HEK293T (cell line): Measurements from ENCODE around the gene COL4A3.

Source experiments
- CTCF ChIA-PET: fragments of 350-600 bp; formaldehyde crosslinking; extraction: SDS; loops from one replicate; lab custom pipeline; 2021; ENCODE audit warnings: antibody characterized with exemption, inconsistent platforms; lab: Yijun Ruan, JAX
- POLR2A ChIA-PET: fragments of 350-600 bp; formaldehyde crosslinking; extraction: SDS; loops from one replicate; lab custom pipeline; 2020; ENCODE audit warnings: antibody characterized with exemption, inconsistent platforms; lab: Yijun Ruan, JAX
- DNase-seq: peaks from one replicate; pipeline ENCODE4 v3.0.0; 2012; ENCODE audit warnings: mixed read lengths; ENCODE audit errors: extremely low spot score
- ARNT ChIP-seq: fragments of 450-650 bp; IDR thresholded peaks from 2 replicates; pipeline ENCODE4 v1.6.1; 2017; ENCODE audit warnings: mild to moderate bottlenecking
- BHLHE40 ChIP-seq: fragments of 450-650 bp; IDR thresholded peaks from 2 replicates; pipeline ENCODE4 v1.6.1; 2016; ENCODE audit warnings: mild to moderate bottlenecking, moderate library complexity, borderline replicate concordance
- CTBP1 ChIP-seq: fragments of 450-650 bp; IDR thresholded peaks from 2 replicates; pipeline ENCODE4 v1.6.1; 2016; ENCODE audit warnings: borderline replicate concordance
- ELF4 ChIP-seq: fragments of 450-650 bp; IDR thresholded peaks from 2 replicates; pipeline ENCODE4 v1.6.1; 2017; ENCODE audit warnings: antibody characterized with exemption
- FOXA1 ChIP-seq: fragments of 450-650 bp; IDR thresholded peaks from 2 replicates; pipeline ENCODE4 v1.6.1; 2016; ENCODE audit warnings: mild to moderate bottlenecking
- FOXK2 ChIP-seq: fragments of 450-650 bp; IDR thresholded peaks from 2 replicates; pipeline ENCODE4 v1.6.1; 2016; ENCODE audit warnings: mild to moderate bottlenecking
- FOXM1 ChIP-seq: fragments of 450-650 bp; IDR thresholded peaks from 2 replicates; pipeline ENCODE4 v1.6.1; 2017; ENCODE audit warnings: mild to moderate bottlenecking, borderline replicate concordance
- HDGF ChIP-seq: fragments of 450-650 bp; IDR thresholded peaks from 2 replicates; pipeline ENCODE4 v1.6.1; 2017; ENCODE audit warnings: antibody characterized with exemption, borderline replicate concordance
- L3MBTL2 ChIP-seq: fragments of 450-650 bp; conservative IDR thresholded peaks from 2 replicates; pipeline ENCODE4 v1.6.1; 2016; ENCODE audit warnings: mild to moderate bottlenecking
- LEF1 ChIP-seq: fragments of 450-650 bp; IDR thresholded peaks from 2 replicates; pipeline ENCODE4 v1.6.1; 2017; ENCODE audit warnings: mild to moderate bottlenecking, borderline replicate concordance
- NFRKB ChIP-seq: fragments of 450-650 bp; IDR thresholded peaks from 2 replicates; pipeline ENCODE4 v1.6.1; 2016; ENCODE audit warnings: mild to moderate bottlenecking, moderate library complexity
- PKNOX1 ChIP-seq: fragments of 450-650 bp; IDR thresholded peaks from 2 replicates; pipeline ENCODE4 v1.6.1; 2016
- SP1 ChIP-seq: fragments of 450-650 bp; IDR thresholded peaks from 2 replicates; pipeline ENCODE4 v1.6.1; 2017
- SUZ12 ChIP-seq: fragments of 450-650 bp; IDR thresholded peaks from 2 replicates; pipeline ENCODE4 v1.6.1; 2016; ENCODE audit warnings: mild to moderate bottlenecking
- TARDBP ChIP-seq: fragments of 450-650 bp; IDR thresholded peaks from 2 replicates; pipeline ENCODE4 v1.6.1; 2016
- ZNF384 ChIP-seq: fragments of 450-650 bp; IDR thresholded peaks from 2 replicates; pipeline ENCODE4 v1.6.1; 2016

COL4A3 gene

GRCh38 chr2:227125506-227125905, 38.9 kb upstream of the COL4A3 start:
- CTCF ChIA-PET, result interaction anchor here (0.6 kb wide), 1 partner anchor 425 kb away, joined by 7 read pairs; no protein-coding TSS in a partner anchor
- no peak for TF ChIP-seq SP1
- no peak for TF ChIP-seq PKNOX1
- no peak for TF ChIP-seq ZNF384
- no peak for TF ChIP-seq TARDBP
- no peak for TF ChIP-seq NFRKB
- no peak for TF ChIP-seq CTBP1
- TF ChIP-seq HDGF, result no peak
- TF ChIP-seq L3MBTL2, result no peak
- no peak for TF ChIP-seq ELF4
- peak; percentile 29 for DNase-seq
- POLR2A ChIA-PET, result no interaction called here

- no peak for TF ChIP-seq PKNOX1
- no peak for TF ChIP-seq SP1
- no peak for TF ChIP-seq ARNT
- TF ChIP-seq TARDBP, result no peak
- TF ChIP-seq L3MBTL2, result no peak
- no peak for TF ChIP-seq NFRKB
- TF ChIP-seq FOXK2, result no peak
- no peak for DNase-seq
- POLR2A ChIA-PET, result no interaction called here
- CTCF ChIA-PET, result interaction anchor here (1.0 kb wide), 1 partner anchor 111 kb away, joined by 4 read pairs; no protein-coding TSS in a partner anchor
These were observed 37.2 kb upstream of the COL4A3 start for GRCh38 chr2:227127201-227127600.

- no peak for TF ChIP-seq PKNOX1
- CTCF ChIA-PET, result interaction anchor here (0.6 to 3.9 kb wide), 3 partner anchors 24 to 255 kb away, joined by 3 to 35 read pairs (median 8); no protein-coding TSS in a partner anchor
- POLR2A ChIA-PET, result interaction anchor here (0.8 kb wide), 1 partner anchor 108 kb away, joined by 3 read pairs; no protein-coding TSS in a partner anchor
- DNase-seq, result no peak
These were observed 33.8 kb upstream of the COL4A3 start for GRCh38 chr2:227130636-227131035.

- no peak for DNase-seq
- CTCF ChIA-PET, result interaction anchor here (3.9 kb wide), 1 partner anchor 105 kb away, joined by 35 read pairs; no protein-coding TSS in a partner anchor
- TF ChIP-seq BHLHE40 (no peak), L3MBTL2 (no peak), SP1 (no peak), TARDBP (no peak), ZNF384 (no peak), LEF1 (no peak), SUZ12 (no peak), ARNT (no peak), ELF4 (no peak), FOXA1 (no peak), CTBP1 (no peak), FOXK2 (no peak)
- POLR2A ChIA-PET, result no interaction called here
These were observed 31.4 kb upstream of the COL4A3 start for GRCh38 chr2:227132986-227133385.

GRCh38 chr2:227134591-227134990, 29.8 kb upstream of the COL4A3 start:
- POLR2A ChIA-PET, result no interaction called here
- TF ChIP-seq FOXM1 (no peak), ELF4 (no peak), BHLHE40 (no peak), TARDBP (no peak), HDGF (no peak), ZNF384 (no peak), ARNT (no peak), FOXA1 (no peak), SP1 (no peak), SUZ12 (no peak), LEF1 (no peak), CTBP1 (no peak), L3MBTL2 (no peak), PKNOX1 (no peak), NFRKB (no peak), FOXK2 (no peak)
- CTCF ChIA-PET, result interaction anchor here (0.6 to 1.1 kb wide), 2 partner anchors 104 to 444 kb away, joined by 3 to 5 read pairs; no protein-coding TSS in a partner anchor
- no peak for DNase-seq

- no peak for DNase-seq
- CTCF ChIA-PET, result no interaction called here
- no peak for TF ChIP-seq PKNOX1
- TF ChIP-seq NFRKB, result no peak
- no peak for TF ChIP-seq ARNT
- TF ChIP-seq TARDBP, result no peak
- no peak for TF ChIP-seq L3MBTL2
- no peak for TF ChIP-seq HDGF
- TF ChIP-seq FOXK2, result no peak
- no peak for TF ChIP-seq ZNF384
- TF ChIP-seq FOXM1, result no peak
- TF ChIP-seq BHLHE40, result no peak
- no peak for TF ChIP-seq SP1
- no peak for TF ChIP-seq SUZ12
- POLR2A ChIA-PET, result no interaction called here
These were observed 23.1 kb upstream of the COL4A3 start for GRCh38 chr2:227141301-227141700.
